ENCODE results near the gene USP15. TPM values are rescaled to one million over a fixed set of nuclear protein-coding genes. Genes with fewer than 3 reads are reported as not detected.

USP15 gene
- total and polyA plus RNA-seq, 2 donors from 2014 or later, result 31.7 to 62.8 TPM

DNA sequence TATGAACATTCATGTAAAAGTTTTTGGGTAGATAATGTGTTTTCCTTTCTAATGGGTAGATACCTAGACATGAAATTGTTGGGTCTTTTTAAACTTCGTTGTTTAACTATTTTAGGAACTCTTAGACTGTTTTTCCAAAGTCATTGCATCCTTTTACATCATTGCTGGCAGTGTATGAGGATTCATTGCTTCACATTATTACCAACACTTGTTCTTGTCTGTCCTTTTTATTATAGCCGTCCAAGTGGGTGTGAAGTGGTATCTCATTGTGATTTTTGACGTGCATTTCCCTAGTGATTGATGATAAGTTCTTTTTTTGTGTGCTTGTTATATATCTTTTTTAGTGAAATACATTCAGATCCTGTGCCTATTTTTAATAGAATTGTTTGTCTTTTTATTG is 39.4 kb downstream of the USP15 start:
- H3K36me3 ChIP-seq (ENCODE audit: control insufficient read depth in 2 of 3, insufficient read depth in 3 of 3, low read length in 3 of 3), result peaks cover 0 to 27% (median 5%) of the 10 kb centered on the region in 3 donors
- no peak for TF ChIP-seq CTCF (IDR thresholded peaks at IDR 0.05; ENCODE audit: borderline replicate concordance, extremely low read depth, insufficient read depth)
- H3K4me1 ChIP-seq (ENCODE audit: control insufficient read depth in 2 of 3, insufficient read depth in 2 of 3, low read depth in 1 of 3, low read length in 3 of 3), result no peaks in the 10 kb centered on the region
- no peak overlapping the region for H3K9ac ChIP-seq (ENCODE audit: low read length in 3 of 3)
- no peak for DNase-seq
- FAIRE-seq, result no peak
- no peak overlapping the region for H3K27ac ChIP-seq (ENCODE audit: low read depth in 2 of 2, low read length in 2 of 2)
- peaks cover 0 to 4% (median 0%) of the 10 kb centered on the region in 3 donors for H3K9me3 ChIP-seq (ENCODE audit: control insufficient read depth in 2 of 3, insufficient read depth in 1 of 3, low read length in 3 of 3)
- no peak overlapping the region for H3K4me3 ChIP-seq (ENCODE audit: low read length in 3 of 3)
- no peaks in the 10 kb centered on the region for H3K27me3 ChIP-seq (ENCODE audit: control insufficient read depth, insufficient read depth, low read length)
- intact Hi-C loops (cut with DNase I), result no loop called here

DNA sequence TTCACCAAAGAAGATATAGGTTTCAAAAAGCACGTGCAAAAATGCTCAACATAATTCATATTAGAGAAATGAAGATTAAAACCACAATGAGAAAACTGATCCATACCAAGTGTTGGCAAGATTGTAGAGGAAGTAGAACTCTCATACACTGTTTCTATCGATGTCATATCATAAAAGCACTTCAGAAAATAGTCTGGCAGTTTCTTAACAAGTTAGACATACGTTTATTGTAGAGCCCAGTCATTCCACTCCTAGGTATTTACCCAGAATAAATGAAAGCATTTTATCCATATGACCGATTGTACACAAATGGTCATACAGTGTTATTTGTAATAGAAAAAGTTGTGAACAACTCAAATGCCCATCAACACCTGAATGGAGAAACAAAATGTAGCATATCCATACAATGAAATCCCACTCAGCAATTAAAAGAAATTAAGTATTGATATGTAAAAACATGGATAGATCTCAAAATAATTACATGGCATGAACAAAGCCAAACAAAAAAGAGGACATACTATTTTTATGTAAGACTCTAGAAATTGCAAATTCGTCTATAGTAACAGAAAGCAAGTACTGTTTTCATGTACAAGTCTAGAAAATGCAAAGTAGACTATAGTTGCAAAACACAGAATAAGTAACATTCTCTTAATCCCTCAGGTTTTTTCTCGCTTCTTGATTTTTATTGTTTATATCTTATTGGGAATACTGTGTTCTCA is 41.0 kb downstream of the USP15 start:
- Histone ChIP-seq H3K9me3 (ENCODE audit: control insufficient read depth in 2 of 3, insufficient read depth in 1 of 3, low read length in 3 of 3) (peaks cover 0 to 4% (median 0%) of the 10 kb centered on the region in 3 donors), H3K9ac (ENCODE audit: low read length in 3 of 3) (no peak overlapping the region), H3K27me3 (ENCODE audit: control insufficient read depth, insufficient read depth, low read length) (no peaks in the 10 kb centered on the region), H3K4me1 (ENCODE audit: control insufficient read depth in 2 of 3, insufficient read depth in 2 of 3, low read depth in 1 of 3, low read length in 3 of 3) (no peaks in the 10 kb centered on the region), H3K27ac (ENCODE audit: low read depth in 2 of 2, low read length in 2 of 2) (no peak overlapping the region), H3K4me3 (ENCODE audit: low read length in 3 of 3) (no peak overlapping the region), H3K36me3 (ENCODE audit: control insufficient read depth in 2 of 3, insufficient read depth in 3 of 3, low read length in 3 of 3) (peaks cover 5 to 30% (median 8%) of the 10 kb centered on the region in 3 donors)
- TF ChIP-seq CTCF (IDR thresholded peaks at IDR 0.05; ENCODE audit: borderline replicate concordance, extremely low read depth, insufficient read depth), result no peak
- intact Hi-C loops (cut with DNase I), result no loop called here
- FAIRE-seq, result no peak
- no peak for DNase-seq

DNA sequence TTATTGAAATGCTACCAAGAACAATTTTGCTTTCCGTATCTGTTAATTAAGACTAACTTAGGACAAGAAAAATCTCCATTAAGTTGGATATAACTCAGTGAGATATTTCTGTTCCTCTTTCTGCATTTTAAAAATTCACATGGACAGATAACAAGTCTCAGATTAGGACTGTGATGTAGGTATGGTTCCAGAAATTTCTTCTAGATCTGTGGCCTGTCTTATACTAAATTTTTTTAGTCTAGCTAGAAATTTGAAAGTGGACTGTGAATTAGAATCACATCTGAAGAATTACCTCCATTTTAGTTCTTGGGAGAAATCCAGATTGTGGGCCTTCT is 41.6 kb downstream of the USP15 start:
- FAIRE-seq (no peak), DNase-seq (no peak)
- TF ChIP-seq CTCF (IDR thresholded peaks at IDR 0.05; ENCODE audit: borderline replicate concordance, extremely low read depth, insufficient read depth), result no peak
- Histone ChIP-seq H3K27me3 (ENCODE audit: control insufficient read depth, insufficient read depth, low read length) (no peaks in the 10 kb centered on the region), H3K27ac (ENCODE audit: low read depth in 2 of 2, low read length in 2 of 2) (no peak overlapping the region), H3K9ac (ENCODE audit: low read length in 3 of 3) (no peak overlapping the region), H3K4me1 (ENCODE audit: control insufficient read depth in 2 of 3, insufficient read depth in 2 of 3, low read depth in 1 of 3, low read length in 3 of 3) (no peaks in the 10 kb centered on the region), H3K9me3 (ENCODE audit: control insufficient read depth in 2 of 3, insufficient read depth in 1 of 3, low read length in 3 of 3) (peaks cover 0 to 4% (median 0%) of the 10 kb centered on the region in 3 donors), H3K4me3 (ENCODE audit: low read length in 3 of 3) (no peak overlapping the region), H3K36me3 (ENCODE audit: control insufficient read depth in 2 of 3, insufficient read depth in 3 of 3, low read length in 3 of 3) (peaks cover 5 to 26% (median 9%) of the 10 kb centered on the region in 3 donors)
- intact Hi-C loops (cut with DNase I), result no loop called here
